ENCODE results near the gene SOHLH2. TPM values are rescaled to one million over a fixed set of nuclear protein-coding genes. Genes with fewer than 3 reads are reported as not detected.

The SOHLH2 gene
- total RNA-seq, 1 donor from 2014 or later: 0.55 TPM

DNA sequence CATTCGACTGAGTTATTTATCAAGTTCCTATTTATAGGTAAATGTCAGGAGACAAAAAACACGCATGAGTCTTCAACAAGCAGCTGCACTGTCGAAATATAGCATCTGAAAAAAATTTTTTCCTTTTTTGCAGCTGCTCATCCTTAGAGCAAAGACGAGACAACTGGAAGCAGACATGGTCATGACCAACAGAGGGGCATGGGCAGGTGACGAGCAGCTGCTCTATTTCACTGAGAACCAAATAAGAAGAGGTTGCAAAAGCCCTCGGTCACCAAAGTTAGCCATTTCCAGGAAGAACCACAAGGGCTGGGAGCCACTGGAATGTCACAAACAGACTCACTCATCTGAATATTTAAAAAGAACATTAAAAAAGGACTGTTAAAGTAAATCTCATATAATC, 22.2 kb downstream of the SOHLH2 start:
- peaks cover 5% of the 10 kb centered on the region for H3K4me1 Mint-ChIP-seq (ENCODE audit: low read depth)
- H3K4me3 Mint-ChIP-seq (ENCODE audit: low read depth): no peak overlapping the region
- TF ChIP-seq, protein P1, sequence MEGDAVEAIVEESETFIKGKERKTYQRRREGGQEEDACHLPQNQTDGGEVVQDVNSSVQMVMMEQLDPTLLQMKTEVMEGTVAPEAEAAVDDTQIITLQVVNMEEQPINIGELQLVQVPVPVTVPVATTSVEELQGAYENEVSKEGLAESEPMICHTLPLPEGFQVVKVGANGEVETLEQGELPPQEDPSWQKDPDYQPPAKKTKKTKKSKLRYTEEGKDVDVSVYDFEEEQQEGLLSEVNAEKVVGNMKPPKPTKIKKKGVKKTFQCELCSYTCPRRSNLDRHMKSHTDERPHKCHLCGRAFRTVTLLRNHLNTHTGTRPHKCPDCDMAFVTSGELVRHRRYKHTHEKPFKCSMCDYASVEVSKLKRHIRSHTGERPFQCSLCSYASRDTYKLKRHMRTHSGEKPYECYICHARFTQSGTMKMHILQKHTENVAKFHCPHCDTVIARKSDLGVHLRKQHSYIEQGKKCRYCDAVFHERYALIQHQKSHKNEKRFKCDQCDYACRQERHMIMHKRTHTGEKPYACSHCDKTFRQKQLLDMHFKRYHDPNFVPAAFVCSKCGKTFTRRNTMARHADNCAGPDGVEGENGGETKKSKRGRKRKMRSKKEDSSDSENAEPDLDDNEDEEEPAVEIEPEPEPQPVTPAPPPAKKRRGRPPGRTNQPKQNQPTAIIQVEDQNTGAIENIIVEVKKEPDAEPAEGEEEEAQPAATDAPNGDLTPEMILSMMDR (IDR thresholded peaks at IDR 0.05; ENCODE audit: unreplicated experiment): no peak
- no peaks in the 10 kb centered on the region for H3K9me3 Mint-ChIP-seq (ENCODE audit: low read depth)
- no peaks in the 10 kb centered on the region for H3K36me3 Mint-ChIP-seq (ENCODE audit: insufficient read depth)
- DNase-seq (ENCODE audit: low spot score, unreplicated experiment): no peak
- no peaks in the 10 kb centered on the region for H3K27me3 Mint-ChIP-seq
- H3K27ac Mint-ChIP-seq: no peak overlapping the region

DNA sequence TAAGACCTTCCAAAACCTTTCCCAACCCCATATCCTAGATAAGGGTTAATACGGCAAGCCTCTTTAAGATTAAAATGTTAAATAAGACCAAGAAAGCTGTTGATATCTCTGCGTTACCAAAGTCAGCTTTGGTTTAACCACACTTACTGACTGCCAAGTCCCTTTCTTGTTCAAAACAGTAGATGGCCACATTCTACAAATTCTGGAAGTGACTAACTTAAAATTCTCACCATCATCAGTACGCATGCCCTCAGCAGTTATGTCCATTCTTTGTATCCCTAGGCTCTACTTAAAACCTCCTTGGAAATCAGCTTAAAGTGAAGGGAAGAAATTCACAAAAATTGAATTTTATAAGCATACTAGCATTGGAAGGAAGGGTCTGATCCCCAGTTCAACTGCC, 23.6 kb downstream of the SOHLH2 start:
- no peaks in the 10 kb centered on the region for H3K9me3 Mint-ChIP-seq (ENCODE audit: low read depth)

DNA sequence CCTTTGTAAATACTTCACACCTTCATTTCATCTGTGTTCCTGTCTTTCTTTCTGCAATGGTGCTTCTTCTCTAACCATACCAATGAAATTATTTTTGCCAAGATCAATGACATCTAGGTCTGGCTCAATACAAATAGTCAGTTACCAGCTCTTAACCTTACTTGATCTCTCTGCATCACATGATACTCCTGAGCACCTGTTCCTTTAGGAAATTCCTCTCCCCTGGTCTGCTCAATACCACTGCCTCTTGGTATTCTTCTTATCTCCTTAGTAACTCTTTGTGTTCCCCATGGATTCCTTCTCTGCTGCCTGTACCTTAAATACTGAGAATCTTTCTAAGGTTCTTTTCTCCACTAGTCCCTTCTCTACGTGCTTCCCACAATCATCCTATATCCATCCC, 25.9 kb downstream of the SOHLH2 start:
- TF ChIP-seq, protein P1 (IDR thresholded peaks at IDR 0.05; ENCODE audit: unreplicated experiment): no peak
- H3K36me3 Mint-ChIP-seq (ENCODE audit: insufficient read depth): no peaks in the 10 kb centered on the region
- H3K9me3 Mint-ChIP-seq (ENCODE audit: low read depth): no peaks in the 10 kb centered on the region
- no peaks in the 10 kb centered on the region for H3K4me1 Mint-ChIP-seq (ENCODE audit: low read depth)
- no peaks in the 10 kb centered on the region for H3K27me3 Mint-ChIP-seq
- H3K4me3 Mint-ChIP-seq (ENCODE audit: low read depth): no peak overlapping the region
- DNase-seq (ENCODE audit: low spot score, unreplicated experiment): no peak
- H3K27ac Mint-ChIP-seq: no peak overlapping the region

More for the DNA sequence above, 23.6 kb downstream of the SOHLH2 start:
- TF ChIP-seq, protein P1 (IDR thresholded peaks at IDR 0.05; ENCODE audit: unreplicated experiment): no peak
- DNase-seq (ENCODE audit: low spot score, unreplicated experiment): no peak
- H3K36me3 Mint-ChIP-seq (ENCODE audit: insufficient read depth): no peaks in the 10 kb centered on the region
- H3K4me1 Mint-ChIP-seq (ENCODE audit: low read depth): no peaks in the 10 kb centered on the region
- no peak overlapping the region for H3K27ac Mint-ChIP-seq
- H3K27me3 Mint-ChIP-seq: no peaks in the 10 kb centered on the region
- no peak overlapping the region for H3K4me3 Mint-ChIP-seq (ENCODE audit: low read depth)

DNA sequence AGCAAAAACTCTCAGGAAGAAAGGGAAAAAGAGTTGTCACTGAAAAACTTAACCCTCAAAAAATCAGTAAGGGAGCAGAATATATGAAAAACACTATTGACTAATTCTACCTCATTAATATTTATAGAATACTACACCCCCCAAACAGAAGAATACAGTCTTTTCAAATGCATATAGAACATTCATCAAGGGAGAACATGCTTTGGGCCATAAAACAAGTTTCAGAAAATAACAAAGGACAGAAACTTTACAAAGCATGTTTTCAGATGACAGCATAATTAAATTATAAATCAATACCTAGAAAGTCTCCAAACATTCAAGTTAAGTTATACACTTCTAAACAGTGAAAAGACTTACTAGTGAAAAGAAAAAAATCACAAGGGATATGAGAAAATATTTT, 30.5 kb downstream of the SOHLH2 start:
- TF ChIP-seq, protein P1 (IDR thresholded peaks at IDR 0.05; ENCODE audit: unreplicated experiment): no peak
- Mint-ChIP-seq H3K27me3 (no peaks in the 10 kb centered on the region), H3K27ac (no peak overlapping the region), H3K9me3 (ENCODE audit: low read depth) (peaks cover 4% of the 10 kb centered on the region), H3K4me1 (ENCODE audit: low read depth) (no peaks in the 10 kb centered on the region), H3K36me3 (ENCODE audit: insufficient read depth) (no peaks in the 10 kb centered on the region), H3K4me3 (ENCODE audit: low read depth) (no peak overlapping the region)
- DNase-seq (ENCODE audit: low spot score, unreplicated experiment): no peak

DNA sequence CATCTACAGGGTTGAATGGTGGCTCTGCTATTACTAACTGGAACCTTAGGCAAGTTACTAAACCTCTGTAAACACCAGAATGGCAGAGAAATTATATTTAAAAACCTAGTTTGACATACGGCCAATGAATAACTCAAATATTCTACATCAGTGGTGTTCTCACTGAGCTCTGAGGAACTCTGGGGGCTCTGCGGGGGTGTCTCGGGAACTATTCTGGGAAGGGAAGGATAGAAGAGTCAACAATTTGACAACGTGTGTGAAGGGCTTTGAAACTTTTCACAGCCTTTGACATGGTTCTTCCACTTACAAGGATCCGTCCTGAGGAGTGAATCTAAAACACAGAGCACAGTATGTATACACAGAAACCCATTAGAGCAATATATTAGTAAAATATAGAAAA, 38.7 kb downstream of the SOHLH2 start:
- Mint-ChIP-seq H3K4me3 (ENCODE audit: low read depth) (no peak overlapping the region), H3K27me3 (no peaks in the 10 kb centered on the region), H3K27ac (no peak overlapping the region), H3K4me1 (ENCODE audit: low read depth) (no peaks in the 10 kb centered on the region), H3K9me3 (ENCODE audit: low read depth) (peaks cover 5% of the 10 kb centered on the region), H3K36me3 (ENCODE audit: insufficient read depth) (no peaks in the 10 kb centered on the region)
- TF ChIP-seq, protein P1 (IDR thresholded peaks at IDR 0.05; ENCODE audit: unreplicated experiment): no peak
- DNase-seq (ENCODE audit: low spot score, unreplicated experiment): no peak

Measured in progenitor cell of endocrine pancreas (in vitro differentiated cells).